Nephron progenitor cell (in vitro differentiated cells): ENCODE data around the gene CCDC85C.

Source experiments
- DNase-seq: peaks from one replicate; pipeline ENCODE4 v3.0.0; 2021
- H3K27ac Mint-ChIP-seq: 2 replicates; pipeline ENCODE4 v1.8.0; 2021; ENCODE audit warnings: mild to moderate bottlenecking, moderate library complexity, mixed read lengths
- H3K27me3 Mint-ChIP-seq: 2 replicates; pipeline ENCODE4 v1.8.0; 2021; ENCODE audit warnings: mild to moderate bottlenecking, low read depth, mixed read lengths; ENCODE audit not compliant: poor library complexity
- H3K36me3 Mint-ChIP-seq: 2 replicates; pipeline ENCODE4 v1.8.0; 2021; ENCODE audit warnings: low read depth, mixed read lengths
- H3K4me1 Mint-ChIP-seq: 2 replicates; pipeline ENCODE4 v1.8.0; 2021; ENCODE audit warnings: mixed read lengths
- H3K4me3 Mint-ChIP-seq: 2 replicates; pipeline ENCODE4 v1.8.0; 2021; ENCODE audit warnings: mild to moderate bottlenecking, moderate library complexity, mixed read lengths
- H3K9me3 Mint-ChIP-seq: 2 replicates; pipeline ENCODE4 v1.8.0; 2021; ENCODE audit warnings: mild to moderate bottlenecking, moderate library complexity, mixed read lengths
- CTCF ChIP-seq: fragments of 200-600 bp; sonication (generic); IDR thresholded peaks from 2 replicates; pipeline ENCODE4 v1.5.0; 2021; ENCODE audit warnings: antibody characterized with exemption

The CCDC85C gene

GRCh38 chr14:99619835-99620834, 16.1 kb upstream of the CCDC85C start:
- Mint-ChIP-seq H3K27me3 (peaks cover 7% of the 10 kb centered on the region), H3K36me3 (no peaks in the 10 kb centered on the region), H3K4me1 (peaks cover 46% of the 10 kb centered on the region), H3K9me3 (no peaks in the 10 kb centered on the region), H3K4me3 (no peak overlapping the region), H3K27ac (no peak overlapping the region)
- TF ChIP-seq CTCF: no peak
- DNase-seq: no peak

GRCh38 chr14:99616832-99617800, 13.1 kb upstream of the CCDC85C start:
- no peak overlapping the region for H3K4me3 Mint-ChIP-seq
- peaks cover 62% of the 10 kb centered on the region for H3K4me1 Mint-ChIP-seq
- no peak for TF ChIP-seq CTCF
- no peaks in the 10 kb centered on the region for H3K9me3 Mint-ChIP-seq
- no peaks in the 10 kb centered on the region for H3K36me3 Mint-ChIP-seq
- H3K27ac Mint-ChIP-seq: peak overlapping the region; percentile 82
- H3K27me3 Mint-ChIP-seq: no peaks in the 10 kb centered on the region
- DNase-seq: no peak

- Mint-ChIP-seq H3K4me1 (peaks cover 61% of the 10 kb centered on the region), H3K27me3 (peaks cover 6% of the 10 kb centered on the region), H3K36me3 (no peaks in the 10 kb centered on the region), H3K9me3 (no peaks in the 10 kb centered on the region), H3K4me3 (peak overlapping the region; percentile 32), H3K27ac (peak overlapping the region; percentile 67)
- no peak for DNase-seq
- TF ChIP-seq CTCF: no peak
Measured at GRCh38 chr14:99615497-99616157, 11.6 kb upstream of the CCDC85C start.

- TF ChIP-seq CTCF: no peak
- no peak for DNase-seq
- Mint-ChIP-seq H3K27ac (no peak overlapping the region), H3K9me3 (no peaks in the 10 kb centered on the region), H3K4me1 (peaks cover 60% of the 10 kb centered on the region), H3K4me3 (no peak overlapping the region), H3K36me3 (no peaks in the 10 kb centered on the region), H3K27me3 (peaks cover 6% of the 10 kb centered on the region)
Measured at GRCh38 chr14:99612738-99613330, 8.8 kb upstream of the CCDC85C start.

GRCh38 chr14:99612071-99612737, 8.2 kb upstream of the CCDC85C start:
- H3K4me3 Mint-ChIP-seq: no peak overlapping the region
- H3K36me3 Mint-ChIP-seq: no peaks in the 10 kb centered on the region
- DNase-seq: no peak
- peaks cover 6% of the 10 kb centered on the region for H3K27me3 Mint-ChIP-seq
- no peaks in the 10 kb centered on the region for H3K9me3 Mint-ChIP-seq
- no peak overlapping the region for H3K27ac Mint-ChIP-seq
- H3K4me1 Mint-ChIP-seq: peaks cover 58% of the 10 kb centered on the region
- no peak for TF ChIP-seq CTCF
